GM23338 (cell line): ENCODE data around the gene TMEM132D. TPM values are rescaled to one million over a fixed set of nuclear protein-coding genes. Genes with fewer than 3 reads are reported as not detected.

Experiments
- ATAC-seq: fragments of 200-7000 bp; cut with Tn5 transposase; 3 replicates; pipeline ENCODE4 v1.9.1; 2020
- DNase-seq: peaks from one replicate; pipeline ENCODE4 v3.0.0-alpha.2; 2015; ENCODE audit warnings: low spot score
- H2AFZ ChIP-seq: fragments of 200-600 bp; sonication (generic); 2 replicates; pipeline ENCODE4 v1.8.0; 2016; ENCODE audit warnings: antibody characterized with exemption, mild to moderate bottlenecking, moderate library complexity
- H3F3A ChIP-seq: fragments of 200-600 bp; sonication (generic); replicated peaks from 2 replicates; pipeline ENCODE4 v1.8.0; 2017; ENCODE audit warnings: antibody characterized with exemption, mixed run types, low read depth
- H3K27ac ChIP-seq: fragments of 200-600 bp; sonication (generic); 2 replicates; pipeline ENCODE4 v1.6.1; 2016; ENCODE audit warnings: low read depth
- H3K27me3 ChIP-seq: fragments of 200-600 bp; sonication (generic); 2 replicates; pipeline ENCODE4 v1.8.0; 2016; ENCODE audit warnings: mild to moderate bottlenecking, mixed run types, moderate library complexity; ENCODE audit not compliant: insufficient read depth
- H3K36me3 ChIP-seq: fragments of 200-600 bp; sonication (generic); 2 replicates; pipeline ENCODE4 v1.8.0; 2016; ENCODE audit warnings: mild to moderate bottlenecking; ENCODE audit not compliant: insufficient read depth
- H3K4me1 ChIP-seq: fragments of 200-600 bp; sonication (generic); 2 replicates; pipeline ENCODE4 v1.8.0; 2016; ENCODE audit warnings: mild to moderate bottlenecking, moderate library complexity; ENCODE audit not compliant: insufficient read depth
- H3K4me2 ChIP-seq: fragments of 200-600 bp; sonication (generic); 2 replicates; pipeline ENCODE4 v1.7.1; 2017; ENCODE audit warnings: mixed run types
- H3K4me3 ChIP-seq: fragments of 200-600 bp; sonication (generic); 2 replicates; pipeline ENCODE4 v1.6.1; 2016; ENCODE audit warnings: mixed run types
- H3K79me2 ChIP-seq: fragments of 200-600 bp; sonication (generic); replicated peaks from 2 replicates; pipeline ENCODE4 v1.8.0; 2017; ENCODE audit warnings: mild to moderate bottlenecking; ENCODE audit not compliant: insufficient read depth
- H3K9me2 ChIP-seq: fragments of 200-600 bp; sonication (generic); 2 replicates; pipeline ENCODE4 v1.8.0; 2017; ENCODE audit not compliant: insufficient read depth
- H4K20me1 ChIP-seq: fragments of 200-600 bp; sonication (generic); replicated peaks from 2 replicates; pipeline ENCODE4 v1.8.0; 2017; ENCODE audit warnings: mild to moderate bottlenecking; ENCODE audit not compliant: insufficient read depth
- H3K27ac Mint-ChIP-seq: 2 replicates; pipeline ENCODE4 v1.8.0; 2020; ENCODE audit warnings: inconsistent platforms, mild to moderate bottlenecking, moderate library complexity, mixed read lengths
- H3K27me3 Mint-ChIP-seq: 3 replicates; pipeline ENCODE4 v1.8.0; 2022; ENCODE audit warnings: low read depth, mild to moderate bottlenecking, moderate library complexity, mixed read lengths, inconsistent platforms; ENCODE audit not compliant: insufficient read depth, poor library complexity
- H3K36me3 Mint-ChIP-seq: 3 replicates; pipeline ENCODE4 v1.8.0; 2021; ENCODE audit warnings: low read depth, mild to moderate bottlenecking, inconsistent platforms, moderate library complexity, mixed read lengths
- H3K4me1 Mint-ChIP-seq: 3 replicates; pipeline ENCODE4 v1.8.0; 2020; ENCODE audit warnings: mild to moderate bottlenecking, inconsistent platforms, mixed read lengths
- H3K4me3 Mint-ChIP-seq: 3 replicates; pipeline ENCODE4 v1.8.0; 2021; ENCODE audit warnings: moderate library complexity, mild to moderate bottlenecking, inconsistent platforms, mixed read lengths
- H3K9me3 Mint-ChIP-seq: 3 replicates; pipeline ENCODE4 v1.8.0; 2020; ENCODE audit warnings: moderate library complexity, mild to moderate bottlenecking, inconsistent platforms, mixed read lengths
- CREB1 ChIP-seq: fragments of 250-450 bp; sonication (Bioruptor Pico); IDR thresholded peaks from 2 replicates; pipeline ENCODE4 v1.5.0; 2020; ENCODE audit warnings: low read depth, mild to moderate bottlenecking, moderate library complexity
- CTCF ChIP-seq, 2 experiments: fragments of 200-600 bp in 1 of 2; sonication (generic) in 1 of 2; conservative IDR thresholded peaks; 2 replicates each; pipeline versions ENCODE4 v1.5.1 to v1.6.1; 2016 to 2017; ENCODE audit warnings: antibody characterized with exemption in 2 of 2, low read depth in 2 of 2, mild to moderate bottlenecking in 2 of 2, moderate library complexity in 1 of 2
- ETS1 ChIP-seq: IDR thresholded peaks from 2 replicates; pipeline ENCODE4 v1.6.1; 2016; ENCODE audit warnings: antibody characterized with exemption
- EZH2phosphoT487 ChIP-seq: fragments of 200-600 bp; sonication (generic); IDR thresholded peaks from one replicate; pipeline ENCODE4 v1.8.1; 2018; ENCODE audit warnings: antibody characterized with exemption; ENCODE audit not compliant: unreplicated experiment
- JUNB ChIP-seq: IDR thresholded peaks from one replicate; pipeline ENCODE4 v1.6.1; 2016; ENCODE audit warnings: antibody characterized with exemption; ENCODE audit not compliant: unreplicated experiment
- NANOG ChIP-seq: IDR thresholded peaks from 2 replicates; pipeline ENCODE4 v1.6.1; 2016; ENCODE audit warnings: antibody characterized with exemption, borderline replicate concordance
- POLR2AphosphoS5 ChIP-seq: IDR thresholded peaks from 2 replicates; pipeline ENCODE4 v1.6.1; 2016; ENCODE audit warnings: antibody characterized with exemption, low read depth
- REST ChIP-seq: IDR thresholded peaks from one replicate; pipeline ENCODE4 v1.6.1; 2018; ENCODE audit warnings: antibody characterized with exemption; ENCODE audit not compliant: unreplicated experiment
- STAT1 ChIP-seq: IDR thresholded peaks from one replicate; pipeline ENCODE4 v1.6.1; 2016; ENCODE audit warnings: antibody characterized with exemption; ENCODE audit not compliant: unreplicated experiment
- ZNF114 ChIP-seq: fragments of 250-450 bp; sonication (Bioruptor Pico); IDR thresholded peaks from 2 replicates; pipeline ENCODE4 v1.5.0; 2020; ENCODE audit warnings: mild to moderate bottlenecking, moderate library complexity
- ZNF331 ChIP-seq: fragments of 250-450 bp; sonication (Bioruptor Pico); IDR thresholded peaks from 2 replicates; pipeline ENCODE4 v1.5.0; 2020; ENCODE audit warnings: low read depth, mild to moderate bottlenecking, moderate library complexity
- polyA plus RNA-seq: library from polyadenylated mRNA; unstranded; fragments of >200 nt; fragmentation: Nextera tagmentation; extraction: Ambion mirVana; gene quantifications from 2 replicates; pipeline ENCODE4 v1.2.1, GENCODE V29; 2016
- total RNA-seq: library from RNA; depleted of rRNA; stranded (reverse); fragments of >200 nt; shearing (Covaris generic); gene quantifications from 2 replicates; pipeline ENCODE4 v1.2.3, GENCODE V29; 2014

TMEM132D gene
- total and polyA plus RNA-seq, 2 experiments from 2014 or later, result 0.44 to 5.3 TPM

DNA sequence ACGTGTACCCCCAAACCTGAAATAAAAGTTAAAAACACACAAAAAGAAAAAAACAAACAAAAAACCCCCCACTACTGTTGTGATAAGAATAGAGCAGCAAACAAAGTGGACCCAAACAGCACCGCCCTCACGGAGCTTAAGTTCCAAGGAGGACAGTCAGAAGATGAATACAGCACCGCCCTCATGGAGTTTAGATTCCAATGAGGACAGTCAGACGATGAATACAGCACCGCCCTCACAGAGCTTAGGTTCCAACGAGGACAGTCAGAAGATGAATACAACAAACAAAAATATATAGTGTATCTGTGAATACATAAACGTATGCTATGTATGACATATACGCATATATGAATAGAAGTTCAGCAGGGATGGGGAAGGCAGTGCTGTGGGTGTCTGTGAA lies 696.7 kb downstream of the TMEM132D start (continued):
- TF ChIP-seq REST (no peak), POLR2AphosphoS5 (no peak)

GRCh38 chr12:129203456-129203855 lies 700.4 kb downstream of the TMEM132D start:
- no peak for ATAC-seq
- Histone ChIP-seq H2AFZ (no peak overlapping the region), H3K4me2 (no peak overlapping the region), H3K4me3 (no peak overlapping the region), H3K4me1 (no peaks in the 10 kb centered on the region), H4K20me1 (no peaks in the 10 kb centered on the region), H3K79me2 (no peaks in the 10 kb centered on the region), H3K9me2 (no peaks in the 10 kb centered on the region), H3K27ac (no peak overlapping the region), H3K27me3 (no peaks in the 10 kb centered on the region), H3K36me3 (no peaks in the 10 kb centered on the region; the same call in 1 of the 2 replicates), H3F3A (no peaks in the 10 kb centered on the region)
- DNase-seq, result no peak
- Mint-ChIP-seq H3K4me1 (no peaks in the 10 kb centered on the region), H3K27me3 (peaks cover 5% of the 10 kb centered on the region), H3K36me3 (peaks cover 63% of the 10 kb centered on the region), H3K9me3 (peaks cover 97% of the 10 kb centered on the region), H3K4me3 (no peak overlapping the region), H3K27ac (no peak overlapping the region)
- TF ChIP-seq CTCF (conservative IDR thresholded peaks at IDR 0.05; ENCODE audit: low read depth in 2 of 2), result no peak

- Histone ChIP-seq H4K20me1 (no peaks in the 10 kb centered on the region), H3K9me2 (no peaks in the 10 kb centered on the region), H3K4me3 (no peak overlapping the region), H3F3A (no peaks in the 10 kb centered on the region), H2AFZ (no peak overlapping the region), H3K27ac (no peak overlapping the region), H3K27me3 (no peaks in the 10 kb centered on the region), H3K79me2 (no peaks in the 10 kb centered on the region), H3K4me2 (no peak overlapping the region), H3K36me3 (no peaks in the 10 kb centered on the region; the same call in 1 of the 2 replicates), H3K4me1 (no peaks in the 10 kb centered on the region)
- Mint-ChIP-seq H3K4me1 (no peaks in the 10 kb centered on the region), H3K9me3 (peaks cover 96% of the 10 kb centered on the region), H3K4me3 (no peak overlapping the region), H3K27ac (no peak overlapping the region), H3K36me3 (peaks cover 63% of the 10 kb centered on the region), H3K27me3 (peaks cover 5% of the 10 kb centered on the region)
- ATAC-seq, result no peak
- DNase-seq, result no peak
- TF ChIP-seq STAT1 (no peak), ZNF331 (CRISPR knock-in tag) (no peak), NANOG (no peak), POLR2AphosphoS5 (no peak), EZH2phosphoT487 (no peak), ZNF114 (CRISPR knock-in tag) (no peak), JUNB (no peak), CTCF (conservative IDR thresholded peaks at IDR 0.05; ENCODE audit: low read depth in 2 of 2) (no peak), CREB1 (CRISPR knock-in tag) (no peak), ETS1 (no peak)
Measured at GRCh38 chr12:129202109-129202814, 701.6 kb downstream of the TMEM132D start.
